Measurements from ENCODE around the gene ZNF219. TPM values are rescaled to one million over a fixed set of nuclear protein-coding genes. Genes with fewer than 3 reads are reported as not detected.

ZNF219 gene
- total RNA-seq, 1 experiment from 2014 or later: 6.0 TPM

- H3K27ac ChIP-seq (ENCODE audit: low read length): no peak overlapping the region
- DNase-seq: no peak
- no peaks in the 10 kb centered on the region for H3F3A ChIP-seq (ENCODE audit: low read length, unreplicated experiment)
- no peak overlapping the region for H3K4me3 ChIP-seq (ENCODE audit: low read length)
- H3K79me2 ChIP-seq (ENCODE audit: low read length): no peaks in the 10 kb centered on the region
- no peaks in the 10 kb centered on the region for H3K27me3 ChIP-seq (ENCODE audit: low read length)
- H3K4me2 ChIP-seq (ENCODE audit: low read length): no peak overlapping the region
- H3K4me1 ChIP-seq (ENCODE audit: insufficient read depth, low read length): no peaks in the 10 kb centered on the region
- no peaks in the 10 kb centered on the region for H4K20me1 ChIP-seq (ENCODE audit: low read length)
- H3K9me2 ChIP-seq (replicated peaks; ENCODE audit: low read length): no peaks in the 10 kb centered on the region
- ChIA-PET CTCF (interaction anchor here (1.2 kb wide), 1 partner anchor 22 kb away, joined by 3 read pairs; no protein-coding TSS in a partner anchor), POLR2A (ENCODE audit: unreplicated experiment) (no interaction called here)
- H2AFZ ChIP-seq (ENCODE audit: low read length): no peak overlapping the region
- no peak for ATAC-seq
- no peak overlapping the region for H3K9ac ChIP-seq (ENCODE audit: low read length)
- no peaks in the 10 kb centered on the region for H3K9me3 ChIP-seq (ENCODE audit: low read length)
- intact Hi-C loops (cut with micrococcal nuclease): no loop called here
- TF ChIP-seq CTCF (conservative IDR thresholded peaks at IDR 0.05; ENCODE audit: low read depth, low read length) (no peak), EZH2phosphoT487 (IDR thresholded peaks at IDR 0.05; ENCODE audit: borderline replicate concordance, low read length) (no peak), EZH2 (IDR thresholded peaks at IDR 0.05; ENCODE audit: low read length, unreplicated experiment) (no peak)
- BruUV-seq (replicated peaks): no TSS peak
- H3K36me3 ChIP-seq (ENCODE audit: low read depth, low read length): no peaks in the 10 kb centered on the region
Observed at GRCh38 chr14:21088687-21089086, 9.8 kb downstream of the ZNF219 start.

- Histone ChIP-seq H3K27ac (ENCODE audit: low read length) (no peak overlapping the region), H3K36me3 (ENCODE audit: low read depth, low read length) (no peaks in the 10 kb centered on the region), H4K20me1 (ENCODE audit: low read length) (no peaks in the 10 kb centered on the region), H3F3A (ENCODE audit: low read length, unreplicated experiment) (no peaks in the 10 kb centered on the region), H3K9me3 (ENCODE audit: low read length) (no peaks in the 10 kb centered on the region), H3K4me2 (ENCODE audit: low read length) (no peak overlapping the region), H2AFZ (ENCODE audit: low read length) (no peak overlapping the region), H3K27me3 (ENCODE audit: low read length) (no peaks in the 10 kb centered on the region), H3K79me2 (ENCODE audit: low read length) (no peaks in the 10 kb centered on the region), H3K4me3 (ENCODE audit: low read length) (no peak overlapping the region), H3K4me1 (ENCODE audit: insufficient read depth, low read length) (no peaks in the 10 kb centered on the region), H3K9me2 (replicated peaks; ENCODE audit: low read length) (no peaks in the 10 kb centered on the region), H3K9ac (ENCODE audit: low read length) (no peak overlapping the region)
- TF ChIP-seq EZH2phosphoT487 (IDR thresholded peaks at IDR 0.05; ENCODE audit: borderline replicate concordance, low read length): no peak
- no peak for TF ChIP-seq EZH2 (IDR thresholded peaks at IDR 0.05; ENCODE audit: low read length, unreplicated experiment)
- TF ChIP-seq CTCF (conservative IDR thresholded peaks at IDR 0.05; ENCODE audit: low read depth, low read length): no peak
- peak; percentile 53 for DNase-seq
- no TSS peak for BruUV-seq (replicated peaks)
- CTCF ChIA-PET: interaction anchor here (0.6 kb wide), 1 partner anchor 21 kb away, joined by 3 read pairs; no protein-coding TSS in a partner anchor
- ATAC-seq: peak; percentile 49
- intact Hi-C loops (cut with micrococcal nuclease): no loop called here
- POLR2A ChIA-PET (ENCODE audit: unreplicated experiment): interaction anchor here (0.7 kb wide), 1 partner anchor 478 kb away, joined by 7 read pairs; no protein-coding TSS in a partner anchor
Observed at GRCh38 chr14:21087294-21088091, 11.0 kb downstream of the ZNF219 start.

GRCh38 chr14:21086908-21087293 lies 11.6 kb downstream of the ZNF219 start:
- Histone ChIP-seq H3K36me3 (ENCODE audit: low read depth, low read length) (no peaks in the 10 kb centered on the region), H4K20me1 (ENCODE audit: low read length) (no peaks in the 10 kb centered on the region), H3F3A (ENCODE audit: low read length, unreplicated experiment) (no peaks in the 10 kb centered on the region), H3K9me3 (ENCODE audit: low read length) (no peaks in the 10 kb centered on the region), H3K27me3 (ENCODE audit: low read length) (no peaks in the 10 kb centered on the region), H3K4me3 (ENCODE audit: low read length) (no peak overlapping the region), H3K4me2 (ENCODE audit: low read length) (no peak overlapping the region), H3K9me2 (replicated peaks; ENCODE audit: low read length) (no peaks in the 10 kb centered on the region), H2AFZ (ENCODE audit: low read length) (no peak overlapping the region), H3K9ac (ENCODE audit: low read length) (no peak overlapping the region), H3K79me2 (ENCODE audit: low read length) (no peaks in the 10 kb centered on the region), H3K27ac (ENCODE audit: low read length) (no peak overlapping the region), H3K4me1 (ENCODE audit: insufficient read depth, low read length) (no peaks in the 10 kb centered on the region)
- POLR2A ChIA-PET (ENCODE audit: unreplicated experiment): interaction anchor here (0.7 kb wide), 1 partner anchor 477 kb away, joined by 7 read pairs; no protein-coding TSS in a partner anchor
- intact Hi-C loops (cut with micrococcal nuclease): no loop called here
- ATAC-seq: no peak
- TF ChIP-seq EZH2phosphoT487 (IDR thresholded peaks at IDR 0.05; ENCODE audit: borderline replicate concordance, low read length) (no peak), EZH2 (IDR thresholded peaks at IDR 0.05; ENCODE audit: low read length, unreplicated experiment) (no peak), CTCF (conservative IDR thresholded peaks at IDR 0.05; ENCODE audit: low read depth, low read length) (no peak)
- CTCF ChIA-PET: no interaction called here
- no TSS peak for BruUV-seq (replicated peaks)
- no peak for DNase-seq
